ENCODE data around the gene SLC12A7.

Gene SLC12A7

GRCh38 chr5:1125030-1125357, 13.1 kb upstream of the SLC12A7 start:
- DNase-seq (ENCODE audit: low read depth in 2 of 2): no peak

- no peak for DNase-seq (ENCODE audit: low read depth in 2 of 2)
These were observed 12.6 kb upstream of the SLC12A7 start for GRCh38 chr5:1124205-1125029.

- DNase-seq (ENCODE audit: low read depth in 2 of 2): no peak
These were observed 11.7 kb upstream of the SLC12A7 start for GRCh38 chr5:1123418-1124147.

- no peak for DNase-seq (ENCODE audit: low read depth in 2 of 2)
These were observed 10.8 kb upstream of the SLC12A7 start for GRCh38 chr5:1122511-1123294.

GRCh38 chr5:1121891-1122290, 10.0 kb upstream of the SLC12A7 start:
- DNase-seq (ENCODE audit: low read depth in 2 of 2): no peak

GRCh38 chr5:1121044-1121443, 9.2 kb upstream of the SLC12A7 start:
- DNase-seq (ENCODE audit: low read depth in 2 of 2): no peak

GRCh38 chr5:1120236-1120999, 8.6 kb upstream of the SLC12A7 start:
- DNase-seq (ENCODE audit: low read depth in 2 of 2): no peak

GRCh38 chr5:1119312-1119831, 7.5 kb upstream of the SLC12A7 start:
- no peak for DNase-seq (ENCODE audit: low read depth in 2 of 2)

GRCh38 chr5:1118738-1119137, 6.9 kb upstream of the SLC12A7 start:
- no peak for DNase-seq (ENCODE audit: low read depth in 2 of 2)

GRCh38 chr5:1118231-1118698, 6.4 kb upstream of the SLC12A7 start:
- no peak for DNase-seq (ENCODE audit: low read depth in 2 of 2)

GRCh38 chr5:1116977-1117376, 5.1 kb upstream of the SLC12A7 start:
- DNase-seq (ENCODE audit: low read depth in 2 of 2): no peak

- DNase-seq (ENCODE audit: low read depth in 2 of 2): no peak
These were observed 4.4 kb upstream of the SLC12A7 start for GRCh38 chr5:1116109-1116740.

GRCh38 chr5:1115123-1115815, 3.4 kb upstream of the SLC12A7 start:
- DNase-seq (ENCODE audit: low read depth in 2 of 2): no peak

GRCh38 chr5:1113805-1114586, 2.1 kb upstream of the SLC12A7 start:
- DNase-seq (ENCODE audit: low read depth in 2 of 2): no peak

- DNase-seq (ENCODE audit: low read depth in 2 of 2): no peak
These were observed 1.4 kb upstream of the SLC12A7 start for GRCh38 chr5:1113332-1113690.

GRCh38 chr5:1112596-1113331, 901 bp upstream of the SLC12A7 start:
- no peak for DNase-seq (ENCODE audit: low read depth in 2 of 2)

GRCh38 chr5:1111241-1111726, 579 bp downstream of the SLC12A7 start:
- no peak for DNase-seq (ENCODE audit: low read depth in 2 of 2)

- DNase-seq (ENCODE audit: low read depth in 2 of 2): no peak
These were observed 1.3 kb downstream of the SLC12A7 start for GRCh38 chr5:1110307-1111240.
